ENCODE data around the gene MPZL2. TPM values are rescaled to one million over a fixed set of nuclear protein-coding genes. Genes with fewer than 3 reads are reported as not detected.

MPZL2 gene
- total and polyA plus RNA-seq, 2 of the 13 experiments (the other 11 are each of a cell fraction or from before 2014, with no cell fraction given) = 27.9 to 53.7 TPM

DNA sequence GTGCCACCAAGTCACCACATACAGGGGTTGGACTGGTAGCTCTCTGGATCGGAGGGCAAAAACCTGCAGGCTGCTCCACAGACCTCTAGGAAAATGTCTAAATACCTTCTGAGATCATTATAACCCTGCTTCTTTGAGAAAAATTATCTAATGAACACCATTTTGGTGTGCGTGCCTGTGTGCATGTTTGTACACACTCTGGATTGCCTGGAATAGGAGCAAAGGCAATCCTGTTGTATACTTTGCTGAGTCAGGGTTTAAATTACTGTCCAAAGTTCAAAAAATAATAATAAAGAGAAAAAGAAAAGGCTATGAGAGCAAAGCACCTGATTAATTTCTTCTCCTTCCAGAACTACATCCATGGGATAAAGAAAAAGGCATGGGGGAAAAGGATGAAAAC, 50.3 kb downstream of the MPZL2 start (continued):
- TF ChIP-seq, protein P1, sequence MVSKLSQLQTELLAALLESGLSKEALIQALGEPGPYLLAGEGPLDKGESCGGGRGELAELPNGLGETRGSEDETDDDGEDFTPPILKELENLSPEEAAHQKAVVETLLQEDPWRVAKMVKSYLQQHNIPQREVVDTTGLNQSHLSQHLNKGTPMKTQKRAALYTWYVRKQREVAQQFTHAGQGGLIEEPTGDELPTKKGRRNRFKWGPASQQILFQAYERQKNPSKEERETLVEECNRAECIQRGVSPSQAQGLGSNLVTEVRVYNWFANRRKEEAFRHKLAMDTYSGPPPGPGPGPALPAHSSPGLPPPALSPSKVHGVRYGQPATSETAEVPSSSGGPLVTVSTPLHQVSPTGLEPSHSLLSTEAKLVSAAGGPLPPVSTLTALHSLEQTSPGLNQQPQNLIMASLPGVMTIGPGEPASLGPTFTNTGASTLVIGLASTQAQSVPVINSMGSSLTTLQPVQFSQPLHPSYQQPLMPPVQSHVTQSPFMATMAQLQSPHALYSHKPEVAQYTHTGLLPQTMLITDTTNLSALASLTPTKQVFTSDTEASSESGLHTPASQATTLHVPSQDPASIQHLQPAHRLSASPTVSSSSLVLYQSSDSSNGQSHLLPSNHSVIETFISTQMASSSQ (IDR thresholded peaks at IDR 0.05; ENCODE audit: low read depth) = peak; percentile 38; the same call in 1 of the 2 replicates
- TF ChIP-seq, protein P1 (CRISPR knock-in tag; IDR thresholded peaks at IDR 0.05; ENCODE audit: borderline replicate concordance) = no peak
- TF ChIP-seq FOXJ3 (CRISPR knock-in tag; IDR thresholded peaks at IDR 0.05; ENCODE audit: borderline replicate concordance) = peak; percentile 31; the same call in 1 of the 2 replicates
- TF ChIP-seq, protein P2, sequence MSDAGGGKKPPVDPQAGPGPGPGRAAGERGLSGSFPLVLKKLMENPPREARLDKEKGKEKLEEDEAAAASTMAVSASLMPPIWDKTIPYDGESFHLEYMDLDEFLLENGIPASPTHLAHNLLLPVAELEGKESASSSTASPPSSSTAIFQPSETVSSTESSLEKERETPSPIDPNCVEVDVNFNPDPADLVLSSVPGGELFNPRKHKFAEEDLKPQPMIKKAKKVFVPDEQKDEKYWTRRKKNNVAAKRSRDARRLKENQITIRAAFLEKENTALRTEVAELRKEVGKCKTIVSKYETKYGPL (CRISPR knock-in tag; IDR thresholded peaks at IDR 0.05) = no peak
- peak; percentile 90 for TF ChIP-seq PPARG (CRISPR knock-in tag; conservative IDR thresholded peaks at IDR 0.05)
- TF ChIP-seq, protein P3, sequence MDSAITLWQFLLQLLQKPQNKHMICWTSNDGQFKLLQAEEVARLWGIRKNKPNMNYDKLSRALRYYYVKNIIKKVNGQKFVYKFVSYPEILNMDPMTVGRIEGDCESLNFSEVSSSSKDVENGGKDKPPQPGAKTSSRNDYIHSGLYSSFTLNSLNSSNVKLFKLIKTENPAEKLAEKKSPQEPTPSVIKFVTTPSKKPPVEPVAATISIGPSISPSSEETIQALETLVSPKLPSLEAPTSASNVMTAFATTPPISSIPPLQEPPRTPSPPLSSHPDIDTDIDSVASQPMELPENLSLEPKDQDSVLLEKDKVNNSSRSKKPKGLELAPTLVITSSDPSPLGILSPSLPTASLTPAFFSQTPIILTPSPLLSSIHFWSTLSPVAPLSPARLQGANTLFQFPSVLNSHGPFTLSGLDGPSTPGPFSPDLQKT (CRISPR knock-in tag; IDR thresholded peaks at IDR 0.05; ENCODE audit: borderline replicate concordance) = no peak
- TF ChIP-seq NCOA2 (CRISPR knock-in tag; IDR thresholded peaks at IDR 0.05) = peak; percentile 36; the same call in 1 of the 2 replicates
- TF ChIP-seq, protein P4, sequence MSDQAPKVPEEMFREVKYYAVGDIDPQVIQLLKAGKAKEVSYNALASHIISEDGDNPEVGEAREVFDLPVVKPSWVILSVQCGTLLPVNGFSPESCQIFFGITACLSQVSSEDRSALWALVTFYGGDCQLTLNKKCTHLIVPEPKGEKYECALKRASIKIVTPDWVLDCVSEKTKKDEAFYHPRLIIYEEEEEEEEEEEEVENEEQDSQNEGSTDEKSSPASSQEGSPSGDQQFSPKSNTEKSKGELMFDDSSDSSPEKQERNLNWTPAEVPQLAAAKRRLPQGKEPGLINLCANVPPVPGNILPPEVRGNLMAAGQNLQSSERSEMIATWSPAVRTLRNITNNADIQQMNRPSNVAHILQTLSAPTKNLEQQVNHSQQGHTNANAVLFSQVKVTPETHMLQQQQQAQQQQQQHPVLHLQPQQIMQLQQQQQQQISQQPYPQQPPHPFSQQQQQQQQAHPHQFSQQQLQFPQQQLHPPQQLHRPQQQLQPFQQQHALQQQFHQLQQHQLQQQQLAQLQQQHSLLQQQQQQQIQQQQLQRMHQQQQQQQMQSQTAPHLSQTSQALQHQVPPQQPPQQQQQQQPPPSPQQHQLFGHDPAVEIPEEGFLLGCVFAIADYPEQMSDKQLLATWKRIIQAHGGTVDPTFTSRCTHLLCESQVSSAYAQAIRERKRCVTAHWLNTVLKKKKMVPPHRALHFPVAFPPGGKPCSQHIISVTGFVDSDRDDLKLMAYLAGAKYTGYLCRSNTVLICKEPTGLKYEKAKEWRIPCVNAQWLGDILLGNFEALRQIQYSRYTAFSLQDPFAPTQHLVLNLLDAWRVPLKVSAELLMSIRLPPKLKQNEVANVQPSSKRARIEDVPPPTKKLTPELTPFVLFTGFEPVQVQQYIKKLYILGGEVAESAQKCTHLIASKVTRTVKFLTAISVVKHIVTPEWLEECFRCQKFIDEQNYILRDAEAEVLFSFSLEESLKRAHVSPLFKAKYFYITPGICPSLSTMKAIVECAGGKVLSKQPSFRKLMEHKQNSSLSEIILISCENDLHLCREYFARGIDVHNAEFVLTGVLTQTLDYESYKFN (CRISPR knock-in tag; conservative IDR thresholded peaks at IDR 0.05) = peak; percentile 62
- TF ChIP-seq, protein P5, sequence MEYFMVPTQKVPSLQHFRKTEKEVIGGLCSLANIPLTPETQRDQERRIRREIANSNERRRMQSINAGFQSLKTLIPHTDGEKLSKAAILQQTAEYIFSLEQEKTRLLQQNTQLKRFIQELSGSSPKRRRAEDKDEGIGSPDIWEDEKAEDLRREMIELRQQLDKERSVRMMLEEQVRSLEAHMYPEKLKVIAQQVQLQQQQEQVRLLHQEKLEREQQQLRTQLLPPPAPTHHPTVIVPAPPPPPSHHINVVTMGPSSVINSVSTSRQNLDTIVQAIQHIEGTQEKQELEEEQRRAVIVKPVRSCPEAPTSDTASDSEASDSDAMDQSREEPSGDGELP (IDR thresholded peaks at IDR 0.05; ENCODE audit: borderline replicate concordance, low read depth) = peak; percentile 18; the same call in 1 of the 2 replicates
- TF ChIP-seq TCF7L2 (IDR thresholded peaks at IDR 0.05; ENCODE audit: low read depth, low read length) = no peak
- TF ChIP-seq TOPORS (CRISPR knock-in tag; IDR thresholded peaks at IDR 0.05) = no peak
